IMR-90 (cell line): ENCODE data around the gene TMC8. TPM values are rescaled to one million over a fixed set of nuclear protein-coding genes. Genes with fewer than 3 reads are reported as not detected.

Experiments
- ATAC-seq: fragments of 200-7000 bp; cut with Tn5 transposase; 2 replicates; pipeline ENCODE4 v1.9.1; 2020; ENCODE audit warnings: low read depth, mild to moderate bottlenecking, moderate library complexity
- BruUV-seq: library from RNA; stranded (reverse); fragments of 400-500 nt; replicated peaks from 2 replicates; lab custom pipeline; 2021; lab: Mats Ljungman, UMichigan
- CTCF ChIA-PET: fragments of 300-600 bp; formaldehyde crosslinking; extraction: SDS; loops from one replicate; lab custom pipeline; 2021; ENCODE audit warnings: antibody characterized with exemption; lab: Yijun Ruan, JAX
- POLR2A ChIA-PET: fragments of 300-600 bp; sonication (Branson Sonifier 250); formaldehyde crosslinking; loops from one replicate; lab custom pipeline; 2022; ENCODE audit warnings: antibody characterized with exemption; ENCODE audit not compliant: unreplicated experiment; lab: Charles Lee
- DNase-seq: peaks from one replicate; pipeline ENCODE4 v3.0.0; 2013
- H2AFZ ChIP-seq: replicated peaks from 2 replicates; pipeline ENCODE3; 2013; ENCODE audit warnings: low read length, mild to moderate bottlenecking; ENCODE audit not compliant: poor library complexity
- H2AK5ac ChIP-seq: 2 replicates; pipeline ENCODE4 v1.6.1; 2013; ENCODE audit warnings: low read depth, low read length, inconsistent platforms
- H2AK9ac ChIP-seq: replicated peaks from 2 replicates; pipeline ENCODE3; 2013; ENCODE audit warnings: mild to moderate bottlenecking, low read depth, low read length, moderate library complexity; ENCODE audit not compliant: poor library complexity
- H2BK120ac ChIP-seq: 2 replicates; pipeline ENCODE4 v1.6.1; 2013; ENCODE audit warnings: low read depth, low read length, inconsistent platforms
- H2BK15ac ChIP-seq: 3 replicates; pipeline ENCODE4 v1.6.1; 2013; ENCODE audit warnings: low read depth, low read length, inconsistent platforms
- H2BK20ac ChIP-seq: 2 replicates; pipeline ENCODE4 v1.6.1; 2013; ENCODE audit warnings: low read depth, mild to moderate bottlenecking, inconsistent platforms, low read length, moderate library complexity
- H2BK5ac ChIP-seq: 2 replicates; pipeline ENCODE4 v1.6.1; 2013; ENCODE audit warnings: mild to moderate bottlenecking, low read depth, low read length, inconsistent platforms; ENCODE audit not compliant: poor library complexity, severe bottlenecking
- H3K14ac ChIP-seq: replicated peaks from 2 replicates; pipeline ENCODE4 v1.6.1; 2013; ENCODE audit warnings: low read depth, low read length, inconsistent platforms
- H3K18ac ChIP-seq: 2 replicates; pipeline ENCODE4 v1.6.1; 2013; ENCODE audit warnings: low read depth, low read length, control low read depth
- H3K23ac ChIP-seq: 2 replicates; pipeline ENCODE4 v1.6.1; 2013; ENCODE audit warnings: low read depth, low read length, inconsistent platforms
- H3K27ac ChIP-seq: 2 replicates; pipeline ENCODE4 v1.5.1; 2013; ENCODE audit warnings: mild to moderate bottlenecking, control low read depth, low read length; ENCODE audit not compliant: insufficient read depth
- H3K27me3 ChIP-seq: 2 replicates; pipeline ENCODE4 v1.6.1; 2013; ENCODE audit warnings: low read length; ENCODE audit not compliant: control insufficient read depth, insufficient read depth
- H3K36me3 ChIP-seq: 2 replicates; pipeline ENCODE4 v1.6.1; 2013; ENCODE audit warnings: low read length, mixed read lengths; ENCODE audit not compliant: control insufficient read depth, insufficient read depth
- H3K4ac ChIP-seq: 2 replicates; pipeline ENCODE4 v1.6.1; 2013; ENCODE audit warnings: low read depth, low read length, inconsistent platforms
- H3K4me1 ChIP-seq: 2 replicates; pipeline ENCODE4 v1.6.1; 2013; ENCODE audit warnings: low read length, mixed read lengths; ENCODE audit not compliant: control insufficient read depth, insufficient read depth
- H3K4me2 ChIP-seq: 2 replicates; pipeline ENCODE4 v1.6.1; 2013; ENCODE audit warnings: low read depth, mild to moderate bottlenecking, control low read depth, low read length, moderate library complexity
- H3K4me3 ChIP-seq: 2 replicates; pipeline ENCODE4 v1.5.1; 2013; ENCODE audit warnings: low read depth, mild to moderate bottlenecking, control low read depth, low read length, moderate library complexity; ENCODE audit not compliant: insufficient read depth
- H3K56ac ChIP-seq: 2 replicates; pipeline ENCODE4 v1.6.1; 2013; ENCODE audit warnings: low read length, inconsistent platforms; ENCODE audit not compliant: insufficient read depth; ENCODE audit errors: extremely low read depth
- H3K79me1 ChIP-seq, 2 experiments: 2 replicates each; pipeline ENCODE4 v1.6.1; 2013; ENCODE audit warnings: low read length in 2 of 2, inconsistent platforms in 1 of 2, low read depth in 1 of 2
- H3K9ac ChIP-seq: 2 replicates; pipeline ENCODE4 v1.6.1; 2013; ENCODE audit warnings: low read depth, low read length, control low read depth
- H3K9me1 ChIP-seq: 2 replicates; pipeline ENCODE4 v1.6.1; 2013; ENCODE audit warnings: low read length, inconsistent platforms; ENCODE audit not compliant: insufficient read depth
- H3K9me3 ChIP-seq: 2 replicates; pipeline ENCODE4 v1.6.1; 2013; ENCODE audit warnings: low read length; ENCODE audit not compliant: control insufficient read depth, insufficient read depth
- H4K20me1 ChIP-seq: 2 replicates; pipeline ENCODE4 v1.6.1; 2013; ENCODE audit warnings: low read length, inconsistent platforms; ENCODE audit not compliant: insufficient read depth
- H4K5ac ChIP-seq: 2 replicates; pipeline ENCODE4 v1.6.1; 2013; ENCODE audit warnings: mild to moderate bottlenecking, low read depth, low read length, control low read depth
- H4K8ac ChIP-seq, 2 experiments: 2 replicates each; pipeline ENCODE4 v1.6.1; 2013; ENCODE audit warnings: low read depth in 2 of 2, low read length in 2 of 2, control low read depth in 1 of 2, inconsistent platforms in 1 of 2
- H4K91ac ChIP-seq: 2 replicates; pipeline ENCODE4 v1.6.1; 2013; ENCODE audit warnings: low read depth, low read length, inconsistent platforms; ENCODE audit not compliant: insufficient read depth
- CEBPB ChIP-seq: IDR thresholded peaks from 2 replicates; pipeline ENCODE4 v1.6.1; 2012; ENCODE audit warnings: low read depth, low read length, improper control_type of control experiment
- CHD1 ChIP-seq: IDR thresholded peaks from 2 replicates; pipeline ENCODE4 v1.6.1; 2012; ENCODE audit warnings: low read depth, low read length, improper control_type of control experiment
- CTCF ChIP-seq: conservative IDR thresholded peaks from 2 replicates; pipeline ENCODE4 v1.5.1; 2012; ENCODE audit warnings: mild to moderate bottlenecking, low read depth, low read length, improper control_type of control experiment
- ELK1 ChIP-seq: fragments of 150-350 bp; IDR thresholded peaks from 2 replicates; pipeline ENCODE4 v1.6.1; 2016; ENCODE audit warnings: low read depth, mild to moderate bottlenecking, low read length, moderate library complexity, borderline replicate concordance
- FOS ChIP-seq: fragments of 150-350 bp; IDR thresholded peaks from 2 replicates; pipeline ENCODE4 v1.6.1; 2016; ENCODE audit warnings: low read depth, low read length
- MAFK ChIP-seq: IDR thresholded peaks from 2 replicates; pipeline ENCODE4 v1.6.1; 2012; ENCODE audit warnings: low read depth, low read length, improper control_type of control experiment
- MAZ ChIP-seq: IDR thresholded peaks from 2 replicates; pipeline ENCODE4 v1.6.1; 2012; ENCODE audit warnings: low read depth, mild to moderate bottlenecking, low read length, improper control_type of control experiment, moderate library complexity, borderline replicate concordance
- NFE2L2 ChIP-seq: fragments of 150-350 bp; IDR thresholded peaks from 2 replicates; pipeline ENCODE4 v1.6.1; 2016; ENCODE audit warnings: low read depth, mild to moderate bottlenecking, low read length
- RAD21 ChIP-seq: IDR thresholded peaks from 2 replicates; pipeline ENCODE4 v1.6.1; 2012; ENCODE audit warnings: low read length, improper control_type of control experiment
- RFX5 ChIP-seq: IDR thresholded peaks from 2 replicates; pipeline ENCODE4 v1.8.0; 2012; ENCODE audit warnings: low read depth, mild to moderate bottlenecking, low read length, moderate library complexity
- SMC3 ChIP-seq: fragments of 150-350 bp; IDR thresholded peaks from 2 replicates; pipeline ENCODE4 v1.6.1; 2016; ENCODE audit warnings: low read depth, mild to moderate bottlenecking, antibody characterized with exemption, low read length, moderate library complexity
- WGBS, 2 experiments: methylation state at CpG; one replicate each; pipeline versions ENCODE4 v1.1.5 to v1.1.7; 2013; ENCODE audit warnings: missing lambda C conversion rate in 2 of 2; ENCODE audit not compliant: insufficient read length in 1 of 2; ENCODE audit errors: extremely low coverage in 2 of 2; 5-methylcytosine and 5-hydroxymethylcytosine counted together
- dilution Hi-C: fragments of 300-500 bp; cut with HindIII; formaldehyde crosslinking; loops from one replicate; pipeline ENCODE4 v1.14.3; 2018; ENCODE audit warnings: low sequenced_read_pairs; ENCODE audit not compliant: unreplicated experiment
- in situ Hi-C: fragments of 300-500 bp; cut with MboI; formaldehyde crosslinking; loops from 3 replicates; pipeline ENCODE4 v1.14.3; 2019; ENCODE audit warnings: low sequenced_read_pairs, inconsistent platforms, mixed read lengths
- intact Hi-C: fragments of 100-400 bp; cut with micrococcal nuclease; formaldehyde crosslinking; loops from 2 replicates; pipeline ENCODE4 v1.10.0; 2022
- polyA plus RNA-seq, 3 experiments: library from polyadenylated mRNA; depleted of rRNA; stranded (reverse); fragments of >200 nt; gene quantifications; 2 replicates each; pipeline ENCODE4 v1.2.3, GENCODE V29; 2012; ENCODE audit warnings: low replicate concordance in 1 of 3
- total RNA-seq: library from RNA; depleted of rRNA; stranded (reverse); fragments of >200 nt; gene quantifications from 2 replicates; pipeline ENCODE4 v1.2.3, GENCODE V29; 2012

Gene TMC8
- total and polyA plus RNA-seq, 2 of the 4 experiments (the other 2 are of a cell fraction), result not detected

GRCh38 chr17:78184868-78185267 is 54.3 kb downstream of the TMC8 start:
- 0 out of 2 replicates have a peak, but pooled peaks cover 6% of the 10 kb centered on the region for H4K20me1 ChIP-seq
- H3K4me3 ChIP-seq, result no peak overlapping the region
- H3K9me1 ChIP-seq, result peaks cover 12% of the 10 kb centered on the region; the same call in 1 of the 2 replicates
- H3K14ac ChIP-seq, result no peak overlapping the region
- no peak for TF ChIP-seq NFE2L2
- no peak for TF ChIP-seq RAD21
- no peak for TF ChIP-seq SMC3
- no peak for TF ChIP-seq RFX5
- no peak for TF ChIP-seq MAFK
- no peak for TF ChIP-seq FOS
- no peak for TF ChIP-seq MAZ
- TF ChIP-seq CHD1, result no peak
- TF ChIP-seq CTCF, result no peak
- TF ChIP-seq ELK1, result no peak
- TF ChIP-seq CEBPB, result no peak
- BruUV-seq, result no TSS peak
- H3K36me3 ChIP-seq, result no peaks in the 10 kb centered on the region; the same call in 1 of the 2 replicates
- H3K56ac ChIP-seq, result no peak overlapping the region
- no peak overlapping the region for H2BK20ac ChIP-seq
- peaks cover 10% of the 10 kb centered on the region for H3K4me1 ChIP-seq
- H4K5ac ChIP-seq, result no peak overlapping the region; the same call in 1 of the 2 replicates
- H3K27ac ChIP-seq, result no peak overlapping the region
- DNase-seq (no peak), ATAC-seq (no peak)
- H4K91ac ChIP-seq, result no peak overlapping the region
- H2AFZ ChIP-seq, result peak overlapping the region; percentile 36
- H3K4me2 ChIP-seq, result no peak overlapping the region
- H4K8ac ChIP-seq, result no peak overlapping the region; a peak in 1 of 4 replicates
- no peak overlapping the region for H2AK5ac ChIP-seq
- intact Hi-C loops, result no loop called here
- H2BK5ac ChIP-seq, result no peak overlapping the region
- no peak overlapping the region for H3K9ac ChIP-seq
- dilution Hi-C loops, result no loop called here
- CTCF ChIA-PET, result no interaction called here
- WGBS, 2 experiments, result no CpG with 5 or more reads among the region's 9 CpGs
- H3K18ac ChIP-seq, result no peak overlapping the region
- H3K4ac ChIP-seq, result no peak overlapping the region
- H3K9me3 ChIP-seq, result no peaks in the 10 kb centered on the region
- no peak overlapping the region for H2BK120ac ChIP-seq
- H3K23ac ChIP-seq, result peak overlapping the region; percentile 55; the same call in 1 of the 2 replicates
- in situ Hi-C loops, result no loop called here
- H3K79me1 ChIP-seq, result peaks cover 24 to 63% of the 10 kb centered on the region in 2 experiments
- peak overlapping the region; percentile 65 for H2AK9ac ChIP-seq
- H3K27me3 ChIP-seq, result no peaks in the 10 kb centered on the region
- POLR2A ChIA-PET, result interaction anchor here (0.7 kb wide), 1 partner anchor 82 kb away, joined by 5 read pairs; no protein-coding TSS in a partner anchor
- no peak overlapping the region for H2BK15ac ChIP-seq
